CD4-positive, alpha-beta T cell (primary cell): ENCODE results near the gene DENND6B. TPM values are rescaled to one million over a fixed set of nuclear protein-coding genes. Genes with fewer than 3 reads are reported as not detected.
A peak's percentile ranks its signal among the peaks of the same experiment; 100 is the strongest.

Source experiments
- ATAC-seq: fragments of 200-7000 bp; cut with Tn5 transposase; one replicate; pipeline ENCODE4 v1.10.0; 2022; ENCODE audit warnings: mild to moderate bottlenecking; ENCODE audit not compliant: poor library complexity
- CTCF ChIA-PET: fragments of 350-600 bp; sonication (Branson Sonifier 250); formaldehyde crosslinking; loops from one replicate; lab custom pipeline; 2021; ENCODE audit warnings: antibody characterized with exemption, inconsistent platforms; lab: Charles Lee
- POLR2A ChIA-PET: fragments of 350-600 bp; sonication (Branson Sonifier 250); formaldehyde crosslinking; loops from one replicate; lab custom pipeline; 2021; ENCODE audit warnings: antibody characterized with exemption, inconsistent platforms; lab: Charles Lee
- DNase-seq, 14 experiments: peaks; one replicate each; pipeline ENCODE4 v3.0.0-alpha.2; 2013 to 2020; ENCODE audit warnings: mixed read lengths in 2 of 14
- H3K27ac ChIP-seq, 2 donors: one replicate each; pipeline versions ENCODE4 v1.5.1 to v1.7.0; 2013; ENCODE audit warnings: low read length in 2 of 2, low read depth in 1 of 2, mild to moderate bottlenecking in 1 of 2
- H3K27me3 ChIP-seq, 2 experiments: 1 replicate in 1 of 2; 2 replicates in 1 of 2; pipeline versions ENCODE4 v1.6.1 to v1.7.0; 2013; ENCODE audit warnings: low read length in 2 of 2, control low read depth in 1 of 2, mild to moderate bottlenecking in 1 of 2, moderate library complexity in 1 of 2; ENCODE audit not compliant: insufficient read depth in 2 of 2, control insufficient read depth in 1 of 2
- H3K36me3 ChIP-seq: one replicate; pipeline ENCODE4 v1.6.1; 2013; ENCODE audit warnings: low read length, control low read depth; ENCODE audit not compliant: insufficient read depth
- H3K4me1 ChIP-seq: one replicate; pipeline ENCODE4 v1.6.1; 2013; ENCODE audit warnings: low read length, control low read depth; ENCODE audit not compliant: insufficient read depth
- H3K4me3 ChIP-seq: one replicate; pipeline ENCODE4 v1.5.1; 2013; ENCODE audit warnings: mild to moderate bottlenecking, low read length, moderate library complexity
- H3K9me3 ChIP-seq, 2 experiments: 1 replicate in 1 of 2; 2 replicates in 1 of 2; pipeline versions ENCODE4 v1.6.1 to v1.7.0; 2013; ENCODE audit warnings: low read length in 2 of 2, mild to moderate bottlenecking in 2 of 2, control low read depth in 1 of 2, moderate library complexity in 1 of 2; ENCODE audit not compliant: control insufficient read depth in 1 of 2, insufficient read depth in 1 of 2
- H3K27ac Mint-ChIP-seq: one replicate; pipeline ENCODE4 v1.8.0; 2020; ENCODE audit warnings: mixed read lengths
- H3K27me3 Mint-ChIP-seq: one replicate; pipeline ENCODE4 v1.8.0; 2021; ENCODE audit warnings: mixed read lengths
- H3K36me3 Mint-ChIP-seq: one replicate; pipeline ENCODE4 v1.8.0; 2021; ENCODE audit warnings: low read depth, mixed read lengths
- H3K4me1 Mint-ChIP-seq: one replicate; pipeline ENCODE4 v1.8.0; 2021; ENCODE audit warnings: low read depth, mixed read lengths
- H3K4me3 Mint-ChIP-seq: one replicate; pipeline ENCODE4 v1.8.0; 2020; ENCODE audit warnings: mild to moderate bottlenecking, mixed read lengths
- H3K9me3 Mint-ChIP-seq: one replicate; pipeline ENCODE4 v1.8.0; 2020; ENCODE audit warnings: mixed read lengths
- intact Hi-C, 2 experiments: fragments of 100-400 bp; cut with DNase I in 1 of 2; cut with micrococcal nuclease in 1 of 2; formaldehyde crosslinking; loops; one replicate each; pipeline versions ENCODE4 v1.15.1 to v1.9.0; 2023 to 2025; cut with DNase I, micrococcal nuclease
- total RNA-seq, 174 experiments: library from RNA in 2 of 174; stranded (reverse) in 2 of 174; gene quantifications; one replicate each; pipeline ENCODE4 v1.2.3 and lab custom pipeline; 2021 to 2026
- TF ChIP-seq, protein P1 (sequence below): fragments of 200-600 bp; IDR thresholded peaks from one replicate; pipeline ENCODE4 v1.8.0; 2022; ENCODE audit warnings: antibody characterized with exemption, mild to moderate bottlenecking

Gene DENND6B
- total RNA-seq, 2 experiments from 2014 or later = 1.8 to 1.9 TPM

DNA sequence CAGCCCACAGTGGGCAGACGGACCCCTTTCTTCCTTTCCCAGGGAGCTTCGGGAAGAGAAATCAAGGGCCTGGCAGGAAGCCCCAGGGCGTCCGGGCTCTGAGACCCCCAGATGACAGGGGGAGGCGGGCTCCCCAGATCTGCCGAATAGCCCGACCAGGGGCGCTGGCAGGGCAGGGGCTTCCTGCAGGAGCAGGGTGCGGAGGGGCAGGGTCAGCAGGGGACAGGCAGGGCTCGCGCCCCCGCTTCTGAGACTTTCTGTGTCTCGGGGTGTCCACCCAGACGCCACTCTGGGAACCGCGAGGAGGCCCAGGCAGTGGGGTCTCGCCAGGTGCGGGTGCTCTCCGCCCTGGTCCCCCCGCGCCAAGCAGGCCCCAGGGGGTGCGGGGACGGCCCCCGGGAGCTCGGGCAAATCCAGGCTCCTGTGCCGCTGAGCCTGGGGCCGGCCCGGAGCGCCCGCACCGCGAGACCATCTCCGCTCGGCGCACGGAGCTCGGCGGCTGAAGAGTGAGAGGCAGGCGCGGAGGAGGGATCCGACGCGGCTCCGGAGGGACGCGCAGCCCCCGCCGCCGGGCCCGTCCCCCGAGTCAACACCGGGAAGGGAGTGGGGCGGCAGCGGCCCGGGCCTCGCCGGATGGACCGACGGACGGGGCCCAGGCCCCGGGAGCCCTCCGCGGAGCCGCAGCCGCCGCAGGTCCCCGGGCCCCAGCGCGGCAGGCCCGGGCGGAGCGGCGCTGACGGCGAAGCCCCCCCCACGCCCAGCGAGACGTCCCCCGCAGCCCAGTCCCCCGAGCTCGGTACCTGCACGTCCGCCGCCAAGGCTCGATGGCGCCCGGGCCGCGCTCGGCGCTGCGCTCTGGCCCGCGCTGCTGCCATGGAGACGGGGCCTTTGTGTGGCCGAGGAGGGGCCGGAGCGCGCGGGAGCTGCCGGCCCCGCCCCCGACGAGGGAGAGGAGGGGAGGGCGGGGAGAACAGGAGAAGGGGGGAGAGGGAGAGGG is 19.8 kb downstream of the DENND6B start, which contains the start of gene PLXNB2:
Gene PLXNB2 (minus strand): TSS at position 894 of the 997 bp plus-strand sequence. CDS start 17,062 bp downstream, outside the sequence.
- peak; percentile 49 for ATAC-seq

DNA sequence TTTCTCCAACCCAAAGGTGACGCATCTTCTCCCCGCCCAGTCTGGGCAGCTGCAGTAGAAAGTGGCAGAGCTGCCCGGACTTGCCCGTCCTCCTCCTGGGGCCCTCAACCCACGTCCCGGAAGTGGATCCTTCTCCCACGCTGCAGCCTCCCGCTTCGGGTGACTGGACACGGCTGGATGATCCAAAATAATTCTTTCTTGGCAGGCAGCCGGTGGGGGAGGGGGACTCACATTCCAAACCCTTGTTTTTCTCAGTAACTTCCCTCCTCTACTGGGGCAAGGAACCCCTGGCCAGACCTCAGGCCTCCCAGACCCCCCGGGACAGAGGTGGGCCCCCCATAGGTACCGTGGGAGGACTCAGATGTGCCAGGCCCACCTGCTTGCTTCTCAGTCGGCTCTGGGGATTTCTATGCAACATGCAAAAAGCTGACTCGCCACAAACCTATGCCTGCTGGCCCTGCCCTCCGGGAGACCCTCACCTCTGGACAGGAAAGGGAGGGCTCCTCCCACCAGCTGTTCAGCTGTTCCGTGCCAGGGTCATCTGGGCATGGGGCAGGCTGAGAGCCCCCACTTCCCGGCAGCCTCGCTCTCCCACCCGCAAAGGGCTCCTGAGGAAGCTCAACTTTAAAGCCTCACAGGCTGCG is 20.8 kb downstream of the DENND6B start:
- intact Hi-C loops = no loop called here
- H3K4me1 ChIP-seq = peaks cover 16% of the 10 kb centered on the region
- peaks cover 34 to 42% of the 10 kb centered on the region in 2 experiments for H3K27me3 ChIP-seq
- H3K9me3 ChIP-seq = peaks cover 0 to 18% of the 10 kb centered on the region in 2 experiments
- H3K36me3 ChIP-seq = no peaks in the 10 kb centered on the region
- ATAC-seq (no peak), DNase-seq (peak in 2 of 14 experiments; percentile 59 to 69)
- H3K4me3 ChIP-seq = peak overlapping the region; percentile 45
- CTCF ChIA-PET = no interaction called here
- Mint-ChIP-seq H3K9me3 (no peaks in the 10 kb centered on the region), H3K27ac (no peak overlapping the region), H3K36me3 (no peaks in the 10 kb centered on the region), H3K4me3 (no peak overlapping the region), H3K4me1 (no peaks in the 10 kb centered on the region), H3K27me3 (peaks cover 28% of the 10 kb centered on the region)
- no peak overlapping the region for H3K27ac ChIP-seq
- TF ChIP-seq, protein P1, sequence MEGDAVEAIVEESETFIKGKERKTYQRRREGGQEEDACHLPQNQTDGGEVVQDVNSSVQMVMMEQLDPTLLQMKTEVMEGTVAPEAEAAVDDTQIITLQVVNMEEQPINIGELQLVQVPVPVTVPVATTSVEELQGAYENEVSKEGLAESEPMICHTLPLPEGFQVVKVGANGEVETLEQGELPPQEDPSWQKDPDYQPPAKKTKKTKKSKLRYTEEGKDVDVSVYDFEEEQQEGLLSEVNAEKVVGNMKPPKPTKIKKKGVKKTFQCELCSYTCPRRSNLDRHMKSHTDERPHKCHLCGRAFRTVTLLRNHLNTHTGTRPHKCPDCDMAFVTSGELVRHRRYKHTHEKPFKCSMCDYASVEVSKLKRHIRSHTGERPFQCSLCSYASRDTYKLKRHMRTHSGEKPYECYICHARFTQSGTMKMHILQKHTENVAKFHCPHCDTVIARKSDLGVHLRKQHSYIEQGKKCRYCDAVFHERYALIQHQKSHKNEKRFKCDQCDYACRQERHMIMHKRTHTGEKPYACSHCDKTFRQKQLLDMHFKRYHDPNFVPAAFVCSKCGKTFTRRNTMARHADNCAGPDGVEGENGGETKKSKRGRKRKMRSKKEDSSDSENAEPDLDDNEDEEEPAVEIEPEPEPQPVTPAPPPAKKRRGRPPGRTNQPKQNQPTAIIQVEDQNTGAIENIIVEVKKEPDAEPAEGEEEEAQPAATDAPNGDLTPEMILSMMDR = no peak
- POLR2A ChIA-PET = no interaction called here

More for the DNA sequence above, 19.8 kb downstream of the DENND6B start, which contains the start of gene PLXNB2:
- Histone ChIP-seq H3K27ac (no peak within 1 kb of the TSS), H3K4me3 (peak within 1 kb of the TSS; percentile 45), H3K27me3 (peaks cover 34 to 42% of the 10 kb centered on the region in 2 experiments), H3K9me3 (peaks cover 0 to 18% of the 10 kb centered on the region in 2 experiments), H3K4me1 (peaks cover 16% of the 10 kb centered on the region), H3K36me3 (peaks cover 2% of the 10 kb centered on the region)
- TF ChIP-seq, protein P1 = no peak
- Mint-ChIP-seq H3K4me1 (no peaks in the 10 kb centered on the region), H3K4me3 (no peak within 1 kb of the TSS), H3K36me3 (no peaks in the 10 kb centered on the region), H3K9me3 (no peaks in the 10 kb centered on the region), H3K27me3 (peaks cover 27% of the 10 kb centered on the region), H3K27ac (no peak within 1 kb of the TSS)
- POLR2A ChIA-PET = no interaction called here
- DNase-seq = peak in 4 of 14 experiments; percentile 13 to 61 (median 38)
- CTCF ChIA-PET = no interaction called here
- intact Hi-C loops = no loop called here

DNA sequence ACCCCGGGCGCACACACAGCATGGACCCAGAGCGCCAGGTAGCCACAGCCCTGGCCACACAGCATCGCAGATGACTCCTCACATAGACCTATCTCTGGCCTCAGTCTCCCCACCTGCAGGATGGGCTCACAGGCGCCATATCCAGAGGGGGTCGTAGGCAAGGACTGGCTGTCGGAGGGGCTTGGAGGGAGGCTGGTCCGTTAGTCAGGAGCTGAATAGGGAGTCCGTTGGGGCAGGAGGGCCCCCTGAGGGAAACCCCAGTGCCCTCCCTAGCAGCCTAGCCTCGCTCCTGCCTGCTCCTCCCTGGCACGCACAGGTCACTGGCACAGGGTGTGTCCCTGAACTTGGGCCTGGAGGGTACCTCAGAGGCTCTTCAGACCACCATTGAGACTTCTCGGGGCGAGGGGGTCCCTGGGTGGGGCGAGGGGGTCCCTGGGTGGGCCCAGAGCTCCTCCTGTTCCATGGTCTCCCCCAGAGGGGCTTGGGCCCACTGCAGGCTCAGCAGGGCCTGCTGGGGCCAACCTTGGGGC is 21.4 kb downstream of the DENND6B start:
- no peaks in the 10 kb centered on the region for H3K4me1 Mint-ChIP-seq
- intact Hi-C loops = no loop called here
- CTCF ChIA-PET = interaction anchor here (0.9 kb wide), 1 partner anchor 22 kb away, joined by 3 read pairs; the partner anchor contains the start of gene DENND6B
- Histone ChIP-seq H3K4me1 (peaks cover 16% of the 10 kb centered on the region), H3K36me3 (no peaks in the 10 kb centered on the region), H3K4me3 (peak overlapping the region; percentile 45), H3K9me3 (peaks cover 0 to 18% of the 10 kb centered on the region in 2 experiments), H3K27ac (no peak overlapping the region), H3K27me3 (peaks cover 34 to 42% of the 10 kb centered on the region in 2 experiments)
- no peak overlapping the region for H3K4me3 Mint-ChIP-seq
- peaks cover 31% of the 10 kb centered on the region for H3K27me3 Mint-ChIP-seq
- no peak overlapping the region for H3K27ac Mint-ChIP-seq
- no peaks in the 10 kb centered on the region for H3K9me3 Mint-ChIP-seq
- TF ChIP-seq, protein P1 = no peak
- no peaks in the 10 kb centered on the region for H3K36me3 Mint-ChIP-seq
- ATAC-seq (no peak), DNase-seq (peak in 1 of 14 experiments; percentile 45)
- POLR2A ChIA-PET = no interaction called here
